GM18517 (cell line): ENCODE measurements around the gene CPNE5.
"Not testable (repeated sequence)": the region's sequence is repeated elsewhere in the genome, so short reads cannot be mapped to it uniquely, and the experiment has no call there.

Experiments
- ATAC-seq: cut with Tn5 transposase; IDR thresholded peaks from one replicate; pipeline ENCODE4 v1.9.1; 2021; ENCODE audit warnings: mild to moderate bottlenecking, moderate library complexity; ENCODE audit not compliant: unreplicated experiment

CPNE5 gene

GRCh38 chr6:36704961-36705577 lies 134.2 kb downstream of the CPNE5 start:
- ATAC-seq: not testable (repeated sequence)

- ATAC-seq: no peak
These were observed 135.3 kb downstream of the CPNE5 start for GRCh38 chr6:36703982-36704381.

GRCh38 chr6:36703081-36703606 lies 136.1 kb downstream of the CPNE5 start:
- ATAC-seq: no peak

- ATAC-seq: no peak
These were observed 136.6 kb downstream of the CPNE5 start for GRCh38 chr6:36702656-36703055.

- no peak for ATAC-seq
These were observed 137.7 kb downstream of the CPNE5 start for GRCh38 chr6:36701401-36701991.

- no peak for ATAC-seq
These were observed 138.4 kb downstream of the CPNE5 start for GRCh38 chr6:36700831-36701230.

GRCh38 chr6:36700071-36700812 lies 139.0 kb downstream of the CPNE5 start:
- ATAC-seq: no peak

- no peak for ATAC-seq
These were observed 139.9 kb downstream of the CPNE5 start for GRCh38 chr6:36699348-36699747.

GRCh38 chr6:36698871-36699271 lies 140.4 kb downstream of the CPNE5 start:
- ATAC-seq: no peak

- ATAC-seq: no peak
These were observed 141.0 kb downstream of the CPNE5 start for GRCh38 chr6:36698196-36698595.

- no peak for ATAC-seq
These were observed 141.8 kb downstream of the CPNE5 start, which contains the start of gene RAB44 for GRCh38 chr6:36697481-36697903. TSS of gene RAB44 (plus strand) at chr6:36697826. CDS start at chr6:36704236, 6,410 bp downstream.

GRCh38 chr6:36695414-36695813 lies 143.8 kb downstream of the CPNE5 start:
- no peak for ATAC-seq

- ATAC-seq: no peak
These were observed 144.6 kb downstream of the CPNE5 start for GRCh38 chr6:36694616-36695015.

- ATAC-seq: no peak
These were observed 146.2 kb downstream of the CPNE5 start for GRCh38 chr6:36692861-36693702.

GRCh38 chr6:36692220-36692619 lies 147.0 kb downstream of the CPNE5 start:
- ATAC-seq: no peak

GRCh38 chr6:36691612-36692011 lies 147.6 kb downstream of the CPNE5 start:
- ATAC-seq: no peak

- no peak for ATAC-seq
These were observed 148.2 kb downstream of the CPNE5 start for GRCh38 chr6:36691011-36691410.
